ENCODE data around the gene RORC.

Gene RORC

DNA sequence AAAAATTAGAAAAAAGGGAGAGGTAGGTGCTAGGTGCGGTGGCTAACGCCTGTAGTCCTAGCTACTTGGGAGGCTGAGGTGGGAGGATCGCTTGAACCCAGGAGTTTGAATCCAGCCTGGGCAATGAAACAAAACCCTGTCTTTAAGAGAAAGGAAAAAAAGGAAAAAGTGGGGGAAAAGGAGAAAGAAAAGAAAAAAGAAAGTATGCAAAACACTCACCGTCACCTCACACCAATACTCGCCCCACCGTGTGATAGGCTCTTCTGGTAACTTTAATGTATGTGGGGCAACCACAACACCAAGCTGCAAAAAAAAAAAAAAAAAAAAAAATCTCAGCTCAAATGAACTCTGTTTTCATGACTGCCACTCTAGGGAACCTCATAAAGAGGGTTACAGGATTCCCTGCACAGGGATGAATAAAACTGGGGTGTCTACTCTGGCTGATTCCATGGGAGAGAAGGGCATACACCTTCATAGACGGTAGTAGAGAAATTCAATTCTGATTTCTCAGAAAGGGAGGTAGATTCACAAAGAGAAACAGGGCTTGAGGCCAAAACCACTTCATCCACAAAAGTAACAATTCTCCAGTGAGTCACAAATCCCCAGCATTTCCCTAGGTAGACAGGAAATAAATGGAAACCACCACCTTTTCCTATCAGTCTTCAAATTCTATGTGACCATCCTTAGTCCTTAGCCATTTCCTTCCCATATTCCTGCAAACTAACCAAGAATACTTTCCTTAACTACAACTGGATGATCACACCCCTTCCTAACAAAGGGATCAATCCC is 70.8 kb downstream of the RORC start:
- DNase-seq (ENCODE audit: low read depth): no peak
- no peak overlapping the region for H3K4me3 ChIP-seq (ENCODE audit: low read length)
- TF ChIP-seq, protein P1, sequence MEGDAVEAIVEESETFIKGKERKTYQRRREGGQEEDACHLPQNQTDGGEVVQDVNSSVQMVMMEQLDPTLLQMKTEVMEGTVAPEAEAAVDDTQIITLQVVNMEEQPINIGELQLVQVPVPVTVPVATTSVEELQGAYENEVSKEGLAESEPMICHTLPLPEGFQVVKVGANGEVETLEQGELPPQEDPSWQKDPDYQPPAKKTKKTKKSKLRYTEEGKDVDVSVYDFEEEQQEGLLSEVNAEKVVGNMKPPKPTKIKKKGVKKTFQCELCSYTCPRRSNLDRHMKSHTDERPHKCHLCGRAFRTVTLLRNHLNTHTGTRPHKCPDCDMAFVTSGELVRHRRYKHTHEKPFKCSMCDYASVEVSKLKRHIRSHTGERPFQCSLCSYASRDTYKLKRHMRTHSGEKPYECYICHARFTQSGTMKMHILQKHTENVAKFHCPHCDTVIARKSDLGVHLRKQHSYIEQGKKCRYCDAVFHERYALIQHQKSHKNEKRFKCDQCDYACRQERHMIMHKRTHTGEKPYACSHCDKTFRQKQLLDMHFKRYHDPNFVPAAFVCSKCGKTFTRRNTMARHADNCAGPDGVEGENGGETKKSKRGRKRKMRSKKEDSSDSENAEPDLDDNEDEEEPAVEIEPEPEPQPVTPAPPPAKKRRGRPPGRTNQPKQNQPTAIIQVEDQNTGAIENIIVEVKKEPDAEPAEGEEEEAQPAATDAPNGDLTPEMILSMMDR (conservative IDR thresholded peaks at IDR 0.05; ENCODE audit: low read depth, low read length): no peak

DNA sequence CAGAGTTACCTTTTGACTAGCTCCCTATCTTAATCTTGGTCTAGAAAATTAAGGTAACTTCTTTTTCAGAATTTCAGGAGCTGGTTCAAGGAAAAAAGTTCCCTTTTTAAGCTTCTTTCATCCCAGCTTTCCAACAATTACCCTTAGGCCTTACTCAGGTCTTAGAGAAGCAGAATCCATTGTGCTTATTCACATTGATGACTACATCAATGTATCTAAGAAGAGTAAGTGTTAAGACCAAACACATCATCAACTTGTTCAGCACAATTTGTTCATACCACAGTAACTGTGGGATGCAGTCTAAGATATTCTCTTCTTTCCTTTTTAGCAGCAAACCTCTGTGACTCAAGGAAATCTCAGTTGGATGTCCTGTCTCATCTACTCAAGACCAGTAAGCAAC is 72.4 kb downstream of the RORC start:
- TF ChIP-seq, protein P1 (conservative IDR thresholded peaks at IDR 0.05; ENCODE audit: low read depth, low read length): no peak
- H3K4me3 ChIP-seq (ENCODE audit: low read length): no peak overlapping the region
- DNase-seq (ENCODE audit: low read depth): no peak

DNA sequence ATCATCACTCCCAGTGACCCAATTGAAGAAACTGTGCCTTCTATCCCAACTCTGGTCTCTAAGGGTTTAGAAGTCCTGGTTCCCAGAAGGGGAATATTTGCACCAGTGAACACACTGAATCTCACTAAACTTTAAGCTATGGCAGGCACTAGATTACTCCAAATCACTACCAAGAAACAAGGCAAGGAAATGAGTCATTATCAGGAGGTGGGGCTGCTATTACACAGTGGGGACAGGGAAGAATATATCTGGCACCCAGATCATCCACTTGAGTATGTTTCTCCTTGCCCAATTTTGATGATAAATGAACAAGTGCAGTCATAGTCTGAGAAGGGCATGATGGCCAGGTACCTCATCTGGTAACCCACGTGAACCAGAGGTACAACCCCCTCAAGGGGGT is 75.3 kb downstream of the RORC start:
- no peak for DNase-seq (ENCODE audit: low read depth)
- H3K4me3 ChIP-seq (ENCODE audit: low read length): no peak overlapping the region
- TF ChIP-seq, protein P1 (conservative IDR thresholded peaks at IDR 0.05; ENCODE audit: low read depth, low read length): no peak

All from retinal pigment epithelial cell (primary cell).